ENCODE data around the gene NEK4. TPM values are rescaled to one million over a fixed set of nuclear protein-coding genes. Genes with fewer than 3 reads are reported as not detected.
A peak's percentile ranks its signal among the peaks of the same experiment; 100 is the strongest.

Gene NEK4
- total and polyA plus RNA-seq, 12 donors: 4.9 to 43.9 (median 27.4) TPM

DNA sequence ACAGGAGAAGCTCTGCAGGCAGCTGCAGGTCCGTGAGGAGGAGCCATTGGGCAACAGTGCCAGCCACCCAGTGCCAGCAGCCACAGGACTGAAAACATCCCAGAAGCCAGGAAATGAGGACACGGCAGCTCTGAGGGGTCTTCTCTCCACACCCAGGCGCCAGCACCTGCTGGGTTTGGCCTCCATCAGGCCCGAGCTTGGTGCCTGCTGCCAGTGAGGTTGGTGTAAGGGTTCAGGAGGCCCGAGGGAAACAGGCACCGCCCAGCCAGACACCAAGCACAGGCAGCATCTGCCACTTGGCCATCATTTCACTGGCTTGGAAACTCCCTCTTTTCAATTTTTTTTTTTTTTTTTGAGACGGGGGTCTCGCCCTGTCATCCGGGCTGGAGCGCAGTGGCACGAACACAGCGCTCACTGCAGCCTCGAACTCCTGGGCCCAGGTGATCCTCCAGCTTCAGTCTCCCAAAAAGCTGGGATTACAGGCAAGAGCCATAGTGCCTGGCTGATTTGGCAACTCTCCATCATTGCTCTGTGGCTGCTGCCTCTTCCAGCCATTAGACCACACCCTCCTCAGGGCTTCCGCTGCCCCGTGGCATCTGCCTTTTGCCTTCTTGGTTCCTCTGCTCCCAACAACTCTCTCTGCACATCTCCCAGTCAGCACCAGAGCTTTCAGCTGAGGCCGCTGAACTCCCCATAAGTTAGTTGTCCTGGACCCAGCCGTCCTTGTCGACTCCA lies 22.4 kb upstream of the NEK4 start:
- no peak for TF ChIP-seq POLR2A (IDR thresholded peaks at IDR 0.05)
- TF ChIP-seq, protein P1, sequence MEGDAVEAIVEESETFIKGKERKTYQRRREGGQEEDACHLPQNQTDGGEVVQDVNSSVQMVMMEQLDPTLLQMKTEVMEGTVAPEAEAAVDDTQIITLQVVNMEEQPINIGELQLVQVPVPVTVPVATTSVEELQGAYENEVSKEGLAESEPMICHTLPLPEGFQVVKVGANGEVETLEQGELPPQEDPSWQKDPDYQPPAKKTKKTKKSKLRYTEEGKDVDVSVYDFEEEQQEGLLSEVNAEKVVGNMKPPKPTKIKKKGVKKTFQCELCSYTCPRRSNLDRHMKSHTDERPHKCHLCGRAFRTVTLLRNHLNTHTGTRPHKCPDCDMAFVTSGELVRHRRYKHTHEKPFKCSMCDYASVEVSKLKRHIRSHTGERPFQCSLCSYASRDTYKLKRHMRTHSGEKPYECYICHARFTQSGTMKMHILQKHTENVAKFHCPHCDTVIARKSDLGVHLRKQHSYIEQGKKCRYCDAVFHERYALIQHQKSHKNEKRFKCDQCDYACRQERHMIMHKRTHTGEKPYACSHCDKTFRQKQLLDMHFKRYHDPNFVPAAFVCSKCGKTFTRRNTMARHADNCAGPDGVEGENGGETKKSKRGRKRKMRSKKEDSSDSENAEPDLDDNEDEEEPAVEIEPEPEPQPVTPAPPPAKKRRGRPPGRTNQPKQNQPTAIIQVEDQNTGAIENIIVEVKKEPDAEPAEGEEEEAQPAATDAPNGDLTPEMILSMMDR (IDR thresholded peaks at IDR 0.05): no peak
- Histone ChIP-seq H3K36me3 (replicated peaks in 1 of 2) (no peaks in the 10 kb centered on the region), H3K4me1 (replicated peaks in 1 of 2) (no peaks in the 10 kb centered on the region), H3K9me3 (replicated peaks in 1 of 3) (no peaks in the 10 kb centered on the region), H3K27me3 (no peaks in the 10 kb centered on the region), H3K27ac (peak overlapping the region in 1 of 5 donors; percentile 72), H3K4me3 (no peak overlapping the region)
- WGBS, 4 donors: 77 to 84% (median 81%) methylated on average over 15 to 18 of the region's 18 CpGs
- peak in 1 of 7 donors; percentile 32 for DNase-seq
- intact Hi-C loops (cut with DNase I): no loop called here

- intact Hi-C loops (cut with DNase I): no loop called here
- no peak for DNase-seq
- 86 to 95% (median 92%) methylated on average over 4 to 7 of the region's 7 CpGs for WGBS, 4 donors
- TF ChIP-seq, protein P1 (IDR thresholded peaks at IDR 0.05): no peak
- no peaks in the 10 kb centered on the region for H3K27me3 ChIP-seq
- no peaks in the 10 kb centered on the region for H3K36me3 ChIP-seq (replicated peaks in 1 of 2)
- H3K4me1 ChIP-seq (replicated peaks in 1 of 2): no peaks in the 10 kb centered on the region
- no peak overlapping the region for H3K27ac ChIP-seq
- no peaks in the 10 kb centered on the region for H3K9me3 ChIP-seq (replicated peaks in 1 of 3)
- H3K4me3 ChIP-seq: no peak overlapping the region
Measured at GRCh38 chr3:52792413-52792812, 21.7 kb upstream of the NEK4 start.

DNA sequence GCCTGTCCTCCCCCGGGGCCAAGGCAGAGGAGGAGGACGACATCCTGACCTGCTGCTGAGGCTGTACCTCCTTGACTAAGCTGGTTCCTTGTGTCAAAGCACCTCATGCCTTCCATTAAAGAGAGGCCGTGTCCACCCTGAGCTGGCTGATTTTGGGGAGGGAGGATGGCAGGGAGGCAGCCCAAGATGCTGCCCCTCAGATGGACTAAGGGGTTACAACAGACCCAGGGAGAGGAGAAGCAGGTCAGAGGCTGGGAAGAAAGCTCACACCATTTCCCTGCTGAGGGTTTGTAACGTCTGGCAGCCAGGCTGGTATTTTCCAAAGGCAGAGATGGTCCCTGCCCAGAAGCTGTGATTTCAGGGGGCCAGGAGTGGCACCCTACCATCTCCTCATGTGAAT lies 21.2 kb upstream of the NEK4 start:
- WGBS, 4 donors: 76 to 87% (median 86%) methylated on average over 4 of the region's 4 CpGs; no CpG with 5 or more reads in 1 of the 4 donors
- Histone ChIP-seq H3K9me3 (replicated peaks in 1 of 3) (no peaks in the 10 kb centered on the region), H3K4me1 (replicated peaks in 1 of 2) (no peaks in the 10 kb centered on the region), H3K27ac (no peak overlapping the region), H3K36me3 (replicated peaks in 1 of 2) (no peaks in the 10 kb centered on the region), H3K4me3 (no peak overlapping the region), H3K27me3 (no peaks in the 10 kb centered on the region)
- no peak for TF ChIP-seq POLR2A (IDR thresholded peaks at IDR 0.05)
- TF ChIP-seq, protein P1 (IDR thresholded peaks at IDR 0.05): no peak
- intact Hi-C loops (cut with DNase I): no loop called here
- DNase-seq: no peak

DNA sequence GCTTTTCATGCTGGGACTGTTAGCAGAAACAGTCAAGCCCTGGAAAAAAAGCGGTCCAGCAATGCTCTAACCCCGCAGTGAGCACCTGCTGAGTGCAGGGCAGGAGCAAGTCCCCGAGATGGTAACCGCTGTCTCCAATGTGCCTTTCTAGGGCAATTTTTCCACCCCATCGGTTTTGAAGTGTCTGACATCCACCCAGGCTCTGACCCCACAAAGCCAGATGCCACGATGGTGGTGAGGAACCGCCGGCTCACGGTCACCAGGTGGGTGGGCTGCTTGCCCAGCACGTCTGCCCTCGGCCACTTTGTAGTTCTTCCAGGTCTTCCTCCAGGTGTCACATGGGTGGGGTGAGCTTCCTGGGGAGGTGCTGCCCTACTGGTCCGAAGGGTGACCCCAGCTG lies 20.6 kb upstream of the NEK4 start:
- Histone ChIP-seq H3K4me3 (no peak overlapping the region), H3K27me3 (no peaks in the 10 kb centered on the region), H3K27ac (no peak overlapping the region), H3K9me3 (replicated peaks in 1 of 3) (no peaks in the 10 kb centered on the region), H3K36me3 (replicated peaks in 1 of 2) (no peaks in the 10 kb centered on the region), H3K4me1 (replicated peaks in 1 of 2) (no peaks in the 10 kb centered on the region)
- 82 to 94% (median 86%) methylated on average over 4 to 12 of the region's 12 CpGs for WGBS, 4 donors
- TF ChIP-seq POLR2A (IDR thresholded peaks at IDR 0.05): no peak
- TF ChIP-seq, protein P1 (IDR thresholded peaks at IDR 0.05): no peak
- DNase-seq: no peak
- intact Hi-C loops (cut with DNase I): no loop called here

Measured in adrenal gland (tissue), 12 donors.